K562 (cell line): ENCODE measurements around the gene SLITRK3. TPM values are rescaled to one million over a fixed set of nuclear protein-coding genes. Genes with fewer than 3 reads are reported as not detected.

Experiments
- ATAC-seq: fragments of 200-7000 bp; cut with Tn5 transposase; 3 replicates; pipeline ENCODE4 v1.9.1; 2020; ENCODE audit warnings: moderate library complexity
- BruUV-seq: library from RNA; stranded (reverse); fragments of 400-500 nt; replicated peaks from 2 replicates; lab custom pipeline; 2021; lab: Mats Ljungman, UMichigan
- CTCF ChIA-PET: fragments of 300-600 bp; formaldehyde crosslinking; extraction: SDS; loops from one replicate; lab custom pipeline; 2021; ENCODE audit warnings: low intra/inter-chr PET ratio; lab: Yijun Ruan, JAX
- POLR2A ChIA-PET: fragments of 300-600, 350-650 bp; sonication (Branson Sonifier 250); formaldehyde crosslinking; extraction: SDS; loops from one replicate; lab custom pipeline; 2021; ENCODE audit warnings: antibody characterized with exemption, inconsistent platforms; lab: Yijun Ruan, JAX
- DNase-seq, 4 experiments: peaks; one replicate each; pipeline versions ENCODE4 v3.0.0 to v3.0.0-alpha.2; 2011 to 2018; ENCODE audit warnings: low spot score in 3 of 4, mixed read lengths in 3 of 4; ENCODE audit errors: extremely low read depth in 1 of 4
- FAIRE-seq: peaks from 2 replicates; lab custom pipeline; 2011; peaks lifted over from hg19 to GRCh38; lab: Jason Lieb, UNC
- H2AFZ ChIP-seq: 2 replicates; pipeline ENCODE4 v1.6.0; 2011; ENCODE audit warnings: low read depth, low read length, control low read depth, inconsistent platforms
- H3K27ac ChIP-seq: fragments of 200-600 bp; 3 replicates; pipeline ENCODE4 v1.8.0; 2011; ENCODE audit warnings: low read depth, mild to moderate bottlenecking, control low read depth, inconsistent platforms, low read length, moderate library complexity, mixed read lengths; ENCODE audit errors: extremely low read depth
- H3K27me3 ChIP-seq, 2 experiments: fragments of 300-600 bp in 1 of 2; 2 replicates in 1 of 2; 3 replicates in 1 of 2; pipeline versions ENCODE4 v1.6.0 to v1.8.0; 2011; ENCODE audit warnings: inconsistent platforms in 2 of 2, low read length in 2 of 2, mild to moderate bottlenecking in 1 of 2, mixed read lengths in 1 of 2, moderate library complexity in 1 of 2; ENCODE audit not compliant: control insufficient read depth in 2 of 2, insufficient read depth in 2 of 2
- H3K36me3 ChIP-seq: fragments of 300-600 bp; 3 replicates; pipeline ENCODE4 v1.8.0; 2011; ENCODE audit warnings: mild to moderate bottlenecking, low read length, inconsistent platforms; ENCODE audit not compliant: control insufficient read depth, insufficient read depth
- H3K4me1 ChIP-seq, 2 experiments: fragments of 200-600 bp in 1 of 2; replicated peaks in 1 of 2; 2 replicates in 1 of 2; 3 replicates in 1 of 2; pipeline versions ENCODE4 v1.5.1 to v1.8.0; 2011; ENCODE audit warnings: inconsistent platforms in 2 of 2, low read length in 2 of 2, mild to moderate bottlenecking in 1 of 2, mixed read lengths in 1 of 2, moderate library complexity in 1 of 2; ENCODE audit not compliant: control insufficient read depth in 2 of 2, insufficient read depth in 2 of 2
- H3K4me2 ChIP-seq: 2 replicates; pipeline ENCODE4 v1.6.1; 2011; ENCODE audit warnings: low read length, control low read depth, inconsistent platforms, mixed read lengths; ENCODE audit not compliant: insufficient read depth
- H3K4me3 ChIP-seq: fragments of 200-600 bp; sonication (generic), shearing (Covaris generic); 2 replicates; pipeline ENCODE4 v1.5.1; 2016; ENCODE audit warnings: control low read depth, inconsistent platforms
- H3K79me2 ChIP-seq: fragments of 200-600 bp; 3 replicates; pipeline ENCODE4 v1.8.0; 2011; ENCODE audit warnings: low read length, inconsistent platforms; ENCODE audit not compliant: control insufficient read depth, insufficient read depth
- H3K9ac ChIP-seq, 2 experiments: 2 replicates each; pipeline versions ENCODE4 v1.6.0 to v1.6.1; 2011; ENCODE audit warnings: low read depth in 2 of 2, low read length in 2 of 2, control low read depth in 1 of 2, inconsistent platforms in 1 of 2, mild to moderate bottlenecking in 1 of 2, mixed read lengths in 1 of 2; ENCODE audit not compliant: insufficient read depth in 1 of 2
- H3K9me1 ChIP-seq: one replicate; pipeline ENCODE4 v1.6.0; 2011; ENCODE audit warnings: inconsistent platforms, mild to moderate bottlenecking, low read length, moderate library complexity; ENCODE audit not compliant: control insufficient read depth, insufficient read depth
- H3K9me3 ChIP-seq: replicated peaks from 2 replicates; pipeline ENCODE4 v1.5.1; 2011; ENCODE audit warnings: low read depth, low read length, inconsistent platforms; ENCODE audit not compliant: control insufficient read depth, insufficient read depth
- H4K20me1 ChIP-seq: replicated peaks from 2 replicates; pipeline ENCODE4 v1.6.1; 2011; ENCODE audit warnings: low read length, inconsistent platforms, mixed read lengths; ENCODE audit not compliant: control insufficient read depth, insufficient read depth
- CCNT2 ChIP-seq: IDR thresholded peaks from 2 replicates; pipeline ENCODE4 v1.6.1; 2011; ENCODE audit warnings: borderline replicate concordance, low read depth, mild to moderate bottlenecking, moderate library complexity, mixed read lengths, low read length; ENCODE audit not compliant: insufficient read length; ENCODE audit errors: extremely low read depth
- ELF2 ChIP-seq: fragments of 250-450 bp; sonication (Bioruptor Pico); IDR thresholded peaks from 2 replicates; pipeline ENCODE4 v1.5.0; 2021; ENCODE audit warnings: mild to moderate bottlenecking
- HNRNPL ChIP-seq: fragments of 200-400 bp; formaldehyde crosslinking; IDR thresholded peaks from 2 replicates; pipeline ENCODE4 v1.6.1; 2017; ENCODE audit warnings: low read depth, mild to moderate bottlenecking, low read length
- IFI16 ChIP-seq: fragments of 250-450 bp; sonication (Bioruptor Pico); IDR thresholded peaks from 2 replicates; pipeline ENCODE4 v2.1.2; 2022; ENCODE audit warnings: mild to moderate bottlenecking, inconsistent platforms
- ZNF239 ChIP-seq: fragments of 250-450 bp; sonication (Bioruptor Pico); IDR thresholded peaks from 2 replicates; pipeline ENCODE4 v1.4.0; 2020; ENCODE audit warnings: mild to moderate bottlenecking
- ZNF324 ChIP-seq: fragments of 250-450 bp; sonication (Bioruptor Pico); IDR thresholded peaks from 2 replicates; pipeline ENCODE4 v1.4.0; 2020; ENCODE audit warnings: mild to moderate bottlenecking
- ZNF830 ChIP-seq: fragments of 250-450 bp; sonication (Bioruptor Pico); IDR thresholded peaks from 2 replicates; pipeline ENCODE4 v1.5.0; 2021; ENCODE audit warnings: mild to moderate bottlenecking
- WGBS: fragments of 100-300 bp; shearing (Covaris generic); methylation state at CpG from one replicate; pipeline ENCODE4 v1.1.6; 2016; ENCODE audit warnings: low coverage, mixed read lengths; ENCODE audit not compliant: insufficient coverage; ENCODE audit errors: missing lambda C conversion rate; 5-methylcytosine and 5-hydroxymethylcytosine counted together
- in situ Hi-C: fragments of 300-500 bp; cut with MboI; formaldehyde crosslinking; loops from 4 replicates; pipeline ENCODE4 v1.15.0; 2018; ENCODE audit warnings: inconsistent platforms, mixed read lengths
- intact Hi-C: fragments of 100-400 bp; cut with micrococcal nuclease; formaldehyde crosslinking; loops from 2 replicates; pipeline ENCODE4 v1.14.2; 2022
- polyA plus RNA-seq, 8 experiments: library from polyadenylated mRNA; depleted of rRNA in 4 of 8; stranded (reverse) in 5 of 8; unstranded in 3 of 8; fragments of >200 nt; fragmentation: Nextera tagmentation in 2 of 8; fragmentation: Illumina TruSeq in 1 of 8; extraction: Ambion mirVana in 2 of 8; extraction: Trizol in 1 of 8; gene quantifications; 2 replicates each; pipeline versions ENCODE4 v1.2.1 to v1.2.3, GENCODE V29; 2011 to 2014; ENCODE audit warnings: inconsistent platforms in 1 of 8, missing spikeins in 1 of 8
- total RNA-seq, 7 experiments: library from RNA; depleted of rRNA in 6 of 7; stranded (reverse); fragments of >200 nt in 6 of 7; fragmentation: Illumina TruSeq in 2 of 7; extraction: Trizol in 2 of 7; gene quantifications; 2 replicates each; pipeline versions ENCODE4 v1.2.1 to v1.2.3, GENCODE V29; 2011 to 2021; ENCODE audit warnings: low replicate concordance in 1 of 7
- TF ChIP-seq, protein P1 (sequence below): sonication (generic); formaldehyde crosslinking; IDR thresholded peaks from 2 replicates; pipeline ENCODE4 v1.8.0; 2022; ENCODE audit warnings: mild to moderate bottlenecking, missing genetic modification reagents
- TF ChIP-seq, protein P2 (sequence below): fragments of 450-650 bp; formaldehyde crosslinking; IDR thresholded peaks from 2 replicates; pipeline ENCODE4 v1.4.0; 2020; ENCODE audit warnings: mild to moderate bottlenecking, moderate library complexity

The SLITRK3 gene
- total and polyA plus RNA-seq, 9 of the 15 experiments (the other 6 are each of a cell fraction or from before 2014, with no cell fraction given): not detected

DNA sequence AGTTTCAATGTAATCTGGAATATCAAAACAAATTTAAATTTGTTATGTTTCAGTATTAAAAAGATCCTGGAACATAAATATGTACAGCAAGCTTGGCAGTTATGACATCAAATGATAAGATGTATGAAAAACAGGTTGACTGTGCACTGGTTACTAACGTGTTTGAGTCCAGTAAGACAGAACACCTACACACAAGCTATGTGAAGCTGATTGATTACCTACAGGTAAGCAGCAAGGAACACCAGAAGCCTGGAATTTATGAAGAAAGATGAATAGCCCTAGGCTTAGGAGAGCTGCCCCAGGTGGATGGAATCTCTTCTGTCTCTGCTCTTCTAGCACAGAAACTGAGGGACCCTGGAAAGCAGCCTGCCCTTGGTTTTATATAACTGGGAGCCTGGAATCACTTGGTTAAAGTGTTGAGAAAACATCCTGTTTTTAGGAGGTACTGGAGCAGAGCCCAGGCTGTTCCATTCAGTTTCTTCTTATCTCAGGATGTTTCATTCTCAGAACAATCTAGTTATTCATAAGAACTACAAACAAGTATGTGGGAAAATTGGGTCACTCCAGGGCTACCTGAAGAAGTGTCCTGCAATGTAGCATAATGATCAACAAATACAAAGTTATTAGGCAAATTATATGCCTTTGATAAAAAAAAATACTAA, 36.3 kb downstream of the SLITRK3 start (continued):
- TF ChIP-seq, protein P1, sequence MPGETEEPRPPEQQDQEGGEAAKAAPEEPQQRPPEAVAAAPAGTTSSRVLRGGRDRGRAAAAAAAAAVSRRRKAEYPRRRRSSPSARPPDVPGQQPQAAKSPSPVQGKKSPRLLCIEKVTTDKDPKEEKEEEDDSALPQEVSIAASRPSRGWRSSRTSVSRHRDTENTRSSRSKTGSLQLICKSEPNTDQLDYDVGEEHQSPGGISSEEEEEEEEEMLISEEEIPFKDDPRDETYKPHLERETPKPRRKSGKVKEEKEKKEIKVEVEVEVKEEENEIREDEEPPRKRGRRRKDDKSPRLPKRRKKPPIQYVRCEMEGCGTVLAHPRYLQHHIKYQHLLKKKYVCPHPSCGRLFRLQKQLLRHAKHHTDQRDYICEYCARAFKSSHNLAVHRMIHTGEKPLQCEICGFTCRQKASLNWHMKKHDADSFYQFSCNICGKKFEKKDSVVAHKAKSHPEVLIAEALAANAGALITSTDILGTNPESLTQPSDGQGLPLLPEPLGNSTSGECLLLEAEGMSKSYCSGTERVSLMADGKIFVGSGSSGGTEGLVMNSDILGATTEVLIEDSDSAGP: no peak
- TF ChIP-seq, protein P2, sequence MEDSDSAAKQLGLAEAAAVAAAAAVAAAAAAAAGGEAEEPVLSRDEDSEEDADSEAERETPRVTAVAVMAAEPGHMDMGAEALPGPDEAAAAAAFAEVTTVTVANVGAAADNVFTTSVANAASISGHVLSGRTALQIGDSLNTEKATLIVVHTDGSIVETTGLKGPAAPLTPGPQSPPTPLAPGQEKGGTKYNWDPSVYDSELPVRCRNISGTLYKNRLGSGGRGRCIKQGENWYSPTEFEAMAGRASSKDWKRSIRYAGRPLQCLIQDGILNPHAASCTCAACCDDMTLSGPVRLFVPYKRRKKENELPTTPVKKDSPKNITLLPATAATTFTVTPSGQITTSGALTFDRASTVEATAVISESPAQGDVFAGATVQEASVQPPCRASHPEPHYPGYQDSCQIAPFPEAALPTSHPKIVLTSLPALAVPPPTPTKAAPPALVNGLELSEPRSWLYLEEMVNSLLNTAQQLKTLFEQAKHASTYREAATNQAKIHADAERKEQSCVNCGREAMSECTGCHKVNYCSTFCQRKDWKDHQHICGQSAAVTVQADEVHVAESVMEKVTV (CRISPR knock-in tag): no peak

DNA sequence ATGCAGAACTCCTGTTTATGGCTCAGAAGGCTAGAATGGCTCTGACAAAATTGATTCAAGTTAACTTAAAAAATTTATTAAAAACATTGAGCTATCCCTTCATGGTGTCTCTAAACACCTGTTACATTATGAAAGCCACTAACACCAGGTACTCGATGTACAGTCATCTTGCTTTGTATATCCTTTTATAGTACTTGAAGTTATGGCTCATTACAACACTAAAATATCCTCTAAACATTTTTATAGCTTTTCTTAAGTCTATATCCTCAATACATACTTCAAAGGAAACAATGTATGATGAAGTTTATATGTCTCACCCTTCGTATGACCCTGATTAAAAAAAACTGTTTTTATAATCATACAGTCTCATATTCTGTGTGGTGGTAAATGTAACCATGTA, 38.2 kb downstream of the SLITRK3 start:
- no peak for FAIRE-seq
- no peaks in the 10 kb centered on the region for H3K36me3 ChIP-seq
- H4K20me1 ChIP-seq: no peaks in the 10 kb centered on the region
- 0 out of 2 replicates have a peak, but pooled peaks cover 2% of the 10 kb centered on the region for H3K9me3 ChIP-seq
- H3K79me2 ChIP-seq: no peaks in the 10 kb centered on the region
- ATAC-seq: no peak
- in situ Hi-C loops (no loop called here), intact Hi-C loops (no loop called here)
- H3K9ac ChIP-seq: no peak overlapping the region
- no peak for TF ChIP-seq HNRNPL
- TF ChIP-seq ZNF324 (CRISPR knock-in tag): no peak
- TF ChIP-seq CCNT2: no peak
- TF ChIP-seq ZNF239 (CRISPR knock-in tag): no peak
- TF ChIP-seq ELF2: no peak
- no peak for TF ChIP-seq ZNF830
- TF ChIP-seq IFI16 (CRISPR knock-in tag): no peak
- no peak overlapping the region for H3K4me3 ChIP-seq
- H3K27ac ChIP-seq: no peak overlapping the region
- POLR2A ChIA-PET: no interaction called here
- CTCF ChIA-PET: no interaction called here
- no peak overlapping the region for H2AFZ ChIP-seq
- no peaks in the 10 kb centered on the region for H3K4me1 ChIP-seq
- 0% methylated on average over 2 of the region's 2 CpGs for WGBS
- H3K9me1 ChIP-seq: no peaks in the 10 kb centered on the region
- DNase-seq: no peak
- no peak overlapping the region for H3K4me2 ChIP-seq
- no peaks in the 10 kb centered on the region for H3K27me3 ChIP-seq
- no TSS peak for BruUV-seq
